ENCODE measurements around the gene JMJD1C. TPM values are rescaled to one million over a fixed set of nuclear protein-coding genes. Genes with fewer than 3 reads are reported as not detected.

Gene JMJD1C
- total RNA-seq, 2 experiments from 2014 or later = 54.1 to 56.6 TPM

DNA sequence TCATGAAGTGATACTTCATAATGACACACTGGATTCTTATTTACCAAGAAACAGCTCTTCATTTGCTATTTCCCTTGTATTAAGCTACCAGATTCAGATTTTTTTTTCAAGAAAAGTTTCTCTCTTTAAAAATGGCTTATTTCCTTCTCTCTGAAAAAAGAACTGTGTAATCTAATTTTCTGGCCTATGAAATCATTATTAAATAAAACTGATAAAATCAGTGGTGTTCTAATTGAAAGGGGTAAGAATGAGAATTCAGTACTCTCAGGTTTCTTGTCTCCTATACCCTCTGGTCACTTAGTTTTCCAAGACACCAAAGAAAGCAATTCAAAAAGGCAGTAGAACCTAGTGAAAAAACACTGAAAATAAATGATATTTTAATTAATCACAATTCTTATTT is 10.3 kb downstream of the JMJD1C start:
- Mint-ChIP-seq H3K9me3 (no peaks in the 10 kb centered on the region), H3K27ac (no peak overlapping the region), H3K27me3 (ENCODE audit: low read depth) (no peaks in the 10 kb centered on the region), H3K4me1 (ENCODE audit: low read depth) (peaks cover 13% of the 10 kb centered on the region), H3K4me3 (no peak overlapping the region), H3K36me3 (ENCODE audit: low read depth) (peaks cover 5% of the 10 kb centered on the region)
- intact Hi-C loops (cut with micrococcal nuclease) = no loop called here
- CTCF ChIA-PET = no interaction called here
- no peak for DNase-seq

DNA sequence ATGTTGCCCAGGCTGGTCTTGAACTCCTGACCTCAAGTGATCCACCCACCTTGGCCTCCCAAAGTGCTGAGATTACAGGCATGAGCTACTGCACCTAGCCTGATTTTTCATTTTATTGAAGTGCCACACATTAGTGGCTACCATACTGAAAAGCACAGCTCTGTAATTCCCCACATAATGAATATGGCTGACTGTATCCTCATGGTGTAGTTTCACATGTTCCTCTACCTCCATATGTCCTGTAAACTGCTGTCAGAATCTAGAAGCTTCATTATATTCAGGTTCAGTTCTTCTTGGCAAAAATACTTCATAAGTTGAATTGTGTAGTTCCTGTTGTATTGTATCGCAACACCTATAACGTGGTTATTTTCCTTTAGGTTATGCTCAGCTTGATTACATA is 11.1 kb downstream of the JMJD1C start:
- no peak overlapping the region for H3K4me3 Mint-ChIP-seq
- peaks cover 14% of the 10 kb centered on the region for H3K4me1 Mint-ChIP-seq (ENCODE audit: low read depth)
- H3K9me3 Mint-ChIP-seq = no peaks in the 10 kb centered on the region
- CTCF ChIA-PET = interaction anchor here (1.7 kb wide), 1 partner anchor 266 kb away, joined by 4 read pairs; no protein-coding TSS in a partner anchor
- intact Hi-C loops (cut with micrococcal nuclease) = no loop called here
- no peak overlapping the region for H3K27ac Mint-ChIP-seq
- H3K27me3 Mint-ChIP-seq (ENCODE audit: low read depth) = no peaks in the 10 kb centered on the region
- H3K36me3 Mint-ChIP-seq (ENCODE audit: low read depth) = peaks cover 6% of the 10 kb centered on the region
- DNase-seq = no peak

DNA sequence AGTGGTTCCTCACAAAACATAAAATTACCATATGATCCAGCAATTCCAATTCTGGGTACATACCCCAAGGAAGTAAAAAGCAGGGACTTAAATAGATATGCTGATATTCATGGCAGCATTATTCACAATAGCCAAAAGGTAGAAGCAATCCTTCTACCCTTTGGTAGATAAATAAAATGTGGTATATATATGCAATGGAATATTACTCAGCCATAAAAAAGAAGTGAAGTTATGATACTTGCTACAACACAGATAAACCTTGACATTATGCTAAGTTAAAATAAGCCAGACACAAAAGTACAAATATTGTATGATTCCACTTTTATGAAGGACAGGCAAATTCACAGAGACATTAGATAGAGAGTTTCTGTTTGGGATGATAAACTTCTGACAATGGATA is 13.3 kb downstream of the JMJD1C start:
- Mint-ChIP-seq H3K4me3 (no peak overlapping the region), H3K27ac (no peak overlapping the region), H3K36me3 (ENCODE audit: low read depth) (peaks cover 6% of the 10 kb centered on the region), H3K4me1 (ENCODE audit: low read depth) (peaks cover 14% of the 10 kb centered on the region), H3K9me3 (no peaks in the 10 kb centered on the region), H3K27me3 (ENCODE audit: low read depth) (no peaks in the 10 kb centered on the region)
- intact Hi-C loops (cut with micrococcal nuclease) = no loop called here
- DNase-seq = no peak
- CTCF ChIA-PET = no interaction called here

DNA sequence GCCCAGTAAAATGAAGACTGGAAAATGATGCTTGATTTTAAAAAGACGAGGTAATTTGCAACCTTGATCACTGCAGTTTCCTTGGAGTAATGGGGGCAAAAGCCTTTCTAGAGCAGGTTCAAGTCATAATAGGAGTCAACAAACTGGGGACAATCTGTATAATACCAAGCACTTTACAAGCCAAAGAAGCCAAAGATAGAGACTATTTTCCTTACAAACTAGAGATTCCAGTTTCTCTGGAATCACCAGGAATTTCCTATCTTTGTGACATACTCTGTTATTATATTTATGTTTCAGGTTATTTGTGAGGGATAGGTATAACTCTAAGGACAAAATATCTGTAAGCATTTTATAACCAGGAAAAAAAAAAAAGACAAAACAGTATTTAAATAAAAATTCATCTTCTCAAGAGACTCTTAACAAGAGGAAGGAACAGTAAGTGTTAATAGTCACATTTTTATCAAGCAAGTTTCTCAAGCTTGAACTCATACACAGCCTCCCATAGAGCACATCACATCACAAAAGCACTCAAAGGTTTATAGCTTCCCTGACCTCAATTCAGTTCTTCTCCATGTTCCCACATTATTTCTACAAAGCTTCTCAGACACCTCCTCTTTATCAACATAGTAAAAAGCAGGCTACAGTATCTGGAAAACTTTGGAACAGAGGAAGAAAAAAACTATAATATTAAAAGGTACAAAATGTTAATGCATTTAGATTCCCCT is 18.9 kb downstream of the JMJD1C start:
- Mint-ChIP-seq H3K36me3 (ENCODE audit: low read depth) (peaks cover 2% of the 10 kb centered on the region), H3K9me3 (no peaks in the 10 kb centered on the region), H3K4me3 (no peak overlapping the region), H3K27me3 (ENCODE audit: low read depth) (no peaks in the 10 kb centered on the region), H3K4me1 (ENCODE audit: low read depth) (peaks cover 21% of the 10 kb centered on the region), H3K27ac (no peak overlapping the region)
- no peak for DNase-seq
- CTCF ChIA-PET = no interaction called here
- intact Hi-C loops (cut with micrococcal nuclease) = no loop called here

DNA sequence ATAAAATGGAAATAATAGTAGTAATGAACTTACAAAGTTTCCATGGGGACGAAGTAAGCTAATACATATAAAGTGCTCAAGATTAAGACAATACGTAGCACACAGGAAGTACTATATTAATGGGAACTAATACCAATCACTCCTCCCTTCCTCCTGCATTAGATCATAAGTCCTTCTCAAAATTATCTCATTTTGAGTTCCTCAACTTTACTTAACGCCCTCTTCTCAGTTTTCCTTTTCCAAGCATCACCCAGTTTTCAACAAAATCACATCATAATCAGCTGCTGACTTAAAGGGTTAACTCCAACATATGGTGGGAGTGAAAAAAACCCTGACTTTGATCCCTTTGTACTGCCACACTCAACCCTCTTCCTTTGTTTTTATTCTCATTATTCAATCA is 24.4 kb downstream of the JMJD1C start:
- CTCF ChIA-PET = no interaction called here
- DNase-seq = no peak
- Mint-ChIP-seq H3K4me3 (no peak overlapping the region), H3K9me3 (no peaks in the 10 kb centered on the region), H3K27ac (no peak overlapping the region), H3K4me1 (ENCODE audit: low read depth) (peaks cover 25% of the 10 kb centered on the region), H3K27me3 (ENCODE audit: low read depth) (no peaks in the 10 kb centered on the region), H3K36me3 (ENCODE audit: low read depth) (no peaks in the 10 kb centered on the region)
- intact Hi-C loops (cut with micrococcal nuclease) = no loop called here

DNA sequence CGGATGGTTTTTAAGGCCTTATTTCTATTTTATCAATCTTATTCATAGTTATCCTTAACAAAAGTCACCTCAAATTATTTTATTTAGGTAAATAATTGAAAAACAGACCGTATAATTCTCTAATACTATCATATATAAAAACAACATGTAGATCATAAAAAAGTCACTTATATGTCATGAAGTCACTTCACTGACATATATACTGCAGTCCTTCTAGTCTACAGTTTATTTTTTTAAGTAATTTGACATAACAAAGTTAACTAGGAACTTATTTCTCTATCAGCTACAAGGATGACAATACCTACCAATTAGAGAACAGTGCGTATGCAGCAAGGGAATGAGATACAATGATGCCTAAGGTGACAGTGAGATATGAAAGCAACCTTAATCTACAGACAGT is 26.2 kb downstream of the JMJD1C start:
- Mint-ChIP-seq H3K36me3 (ENCODE audit: low read depth) (no peaks in the 10 kb centered on the region), H3K4me3 (no peak overlapping the region), H3K27me3 (ENCODE audit: low read depth) (no peaks in the 10 kb centered on the region), H3K4me1 (ENCODE audit: low read depth) (peaks cover 26% of the 10 kb centered on the region), H3K9me3 (no peaks in the 10 kb centered on the region), H3K27ac (no peak overlapping the region)
- intact Hi-C loops (cut with micrococcal nuclease) = no loop called here
- CTCF ChIA-PET = interaction anchor here (1.0 kb wide), 1 partner anchor 82 kb away, joined by 3 read pairs; no protein-coding TSS in a partner anchor
- no peak for DNase-seq

DNA sequence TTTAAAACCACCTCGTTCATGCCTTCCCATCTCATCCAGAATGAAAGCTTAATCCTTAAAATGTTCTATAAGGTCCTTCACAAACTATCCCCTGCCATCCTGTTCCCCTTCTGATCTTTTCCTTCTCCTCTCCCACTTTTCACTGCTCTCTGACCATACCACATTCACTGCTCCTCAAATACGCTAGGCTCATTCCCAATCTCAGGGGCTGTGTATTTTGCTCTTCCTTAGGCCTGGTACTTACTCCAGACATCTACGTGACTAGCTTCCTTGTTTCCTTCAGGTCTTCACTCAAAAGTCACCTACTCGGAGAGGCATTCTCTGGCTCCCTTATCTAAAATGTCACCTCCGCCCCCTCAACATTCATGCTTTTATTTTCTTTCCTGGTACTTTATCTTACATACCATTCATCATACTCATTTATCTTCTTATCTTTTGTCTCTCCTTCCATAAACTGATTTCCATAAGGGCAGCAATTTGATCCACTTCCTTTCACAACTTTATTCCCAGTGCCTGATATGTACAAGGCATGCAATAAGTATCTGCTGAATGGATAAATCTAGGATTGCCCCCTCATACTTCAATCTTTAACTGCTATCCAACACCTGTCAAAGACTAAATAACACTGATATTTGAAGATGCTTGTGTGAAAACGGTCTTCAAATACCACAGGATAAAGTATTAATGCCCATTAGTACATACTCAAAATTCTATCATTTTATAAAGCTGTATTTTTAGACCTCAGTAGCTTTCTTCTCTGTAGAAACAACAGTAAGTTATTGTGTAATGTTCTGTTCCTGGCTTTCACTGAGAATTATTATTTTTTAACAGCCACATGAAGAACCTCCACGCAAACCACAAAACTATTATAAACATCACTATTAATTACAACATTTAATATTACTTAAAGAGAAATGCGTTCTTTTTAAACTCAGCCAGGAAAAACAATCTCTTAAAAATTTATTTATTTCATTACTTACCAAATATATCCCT is 27.0 kb downstream of the JMJD1C start:
- H3K4me1 Mint-ChIP-seq (ENCODE audit: low read depth) = peaks cover 26% of the 10 kb centered on the region
- CTCF ChIA-PET = interaction anchor here (0.7 to 1.0 kb wide), 2 partner anchors 38 to 83 kb away, joined by 3 read pairs; no protein-coding TSS in a partner anchor
- H3K4me3 Mint-ChIP-seq = no peak overlapping the region
- DNase-seq = no peak
- H3K36me3 Mint-ChIP-seq (ENCODE audit: low read depth) = no peaks in the 10 kb centered on the region
- H3K27ac Mint-ChIP-seq = no peak overlapping the region
- H3K9me3 Mint-ChIP-seq = no peaks in the 10 kb centered on the region
- no peaks in the 10 kb centered on the region for H3K27me3 Mint-ChIP-seq (ENCODE audit: low read depth)
- intact Hi-C loops (cut with micrococcal nuclease) = no loop called here

DNA sequence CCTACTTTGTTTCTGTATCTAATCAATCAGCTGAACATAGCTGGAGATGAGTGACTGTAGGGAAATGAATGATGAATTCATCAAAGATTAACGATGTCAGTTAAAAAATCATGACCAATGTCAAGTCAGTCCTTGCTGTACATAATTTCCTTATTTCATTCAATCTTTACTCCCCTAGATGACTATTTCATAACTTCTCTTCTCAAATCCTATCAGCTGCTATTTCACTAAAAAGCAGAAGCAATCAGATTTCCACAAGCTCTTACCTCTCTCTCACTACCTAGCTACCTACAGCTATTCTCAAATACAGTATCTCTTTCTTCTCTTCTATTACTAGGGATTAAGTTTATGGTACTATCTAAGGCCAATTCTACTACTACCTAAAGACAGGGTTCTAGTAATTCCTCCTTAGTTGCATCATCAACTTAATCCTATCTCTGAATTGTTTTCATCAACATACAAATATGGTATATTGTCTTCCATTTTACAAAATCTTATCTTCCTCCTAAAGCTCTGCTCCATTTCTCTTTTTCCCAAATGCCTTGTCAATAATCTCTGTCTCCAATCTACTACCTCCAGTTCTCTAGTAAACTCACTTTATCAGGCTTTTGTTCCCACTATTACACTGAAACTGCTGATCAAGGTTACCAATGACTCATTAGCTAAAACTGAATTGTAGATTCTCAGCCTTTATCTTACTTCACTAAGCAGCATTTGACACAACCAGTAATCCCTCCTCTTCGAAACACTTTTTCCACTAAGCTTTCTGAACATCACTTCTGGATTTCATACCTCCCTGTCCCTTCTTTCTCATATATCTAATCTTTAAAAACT is 28.4 kb downstream of the JMJD1C start:
- H3K4me1 Mint-ChIP-seq (ENCODE audit: low read depth) = peaks cover 22% of the 10 kb centered on the region
- peaks cover 1% of the 10 kb centered on the region for H3K9me3 Mint-ChIP-seq
- peaks cover 2% of the 10 kb centered on the region for H3K36me3 Mint-ChIP-seq (ENCODE audit: low read depth)
- no peaks in the 10 kb centered on the region for H3K27me3 Mint-ChIP-seq (ENCODE audit: low read depth)
- intact Hi-C loops (cut with micrococcal nuclease) = loop anchor here (1.0 kb wide), 1 partner anchor 168 kb away; no protein-coding TSS in a partner anchor
- CTCF ChIA-PET = interaction anchor here (0.5 kb wide), 1 partner anchor 30 kb away, joined by 3 read pairs; no protein-coding TSS in a partner anchor
- no peak overlapping the region for H3K4me3 Mint-ChIP-seq
- no peak for DNase-seq
- no peak overlapping the region for H3K27ac Mint-ChIP-seq

DNA sequence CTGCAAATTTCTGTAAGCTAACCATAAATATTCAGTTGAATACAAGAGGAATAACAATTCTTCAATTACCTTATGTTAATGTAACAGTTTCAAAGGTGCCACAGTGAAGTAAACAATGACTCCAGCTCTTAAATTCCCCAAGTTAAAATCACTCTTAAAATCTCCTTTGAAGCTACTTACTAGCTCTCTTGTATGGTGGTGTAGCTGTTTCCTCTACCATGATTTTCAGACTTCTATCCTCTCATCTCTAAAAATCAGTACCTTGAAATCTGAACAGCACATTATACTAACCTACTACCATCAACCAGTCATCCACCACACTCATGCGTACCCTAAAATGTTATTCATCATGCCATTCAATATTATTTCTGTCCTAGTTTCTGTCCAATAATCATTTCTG is 29.6 kb downstream of the JMJD1C start:
- intact Hi-C loops (cut with micrococcal nuclease) = loop anchor here (1.0 kb wide), 1 partner anchor 14 kb away; no protein-coding TSS in a partner anchor
- peaks cover 3% of the 10 kb centered on the region for H3K9me3 Mint-ChIP-seq
- no peak for DNase-seq
- no peak overlapping the region for H3K27ac Mint-ChIP-seq
- H3K36me3 Mint-ChIP-seq (ENCODE audit: low read depth) = peaks cover 11% of the 10 kb centered on the region
- CTCF ChIA-PET = interaction anchor here (0.6 kb wide), 1 partner anchor 10 kb away, joined by 3 read pairs; no protein-coding TSS in a partner anchor
- no peak overlapping the region for H3K4me3 Mint-ChIP-seq
- peaks cover 21% of the 10 kb centered on the region for H3K4me1 Mint-ChIP-seq (ENCODE audit: low read depth)
- H3K27me3 Mint-ChIP-seq (ENCODE audit: low read depth) = no peaks in the 10 kb centered on the region

DNA sequence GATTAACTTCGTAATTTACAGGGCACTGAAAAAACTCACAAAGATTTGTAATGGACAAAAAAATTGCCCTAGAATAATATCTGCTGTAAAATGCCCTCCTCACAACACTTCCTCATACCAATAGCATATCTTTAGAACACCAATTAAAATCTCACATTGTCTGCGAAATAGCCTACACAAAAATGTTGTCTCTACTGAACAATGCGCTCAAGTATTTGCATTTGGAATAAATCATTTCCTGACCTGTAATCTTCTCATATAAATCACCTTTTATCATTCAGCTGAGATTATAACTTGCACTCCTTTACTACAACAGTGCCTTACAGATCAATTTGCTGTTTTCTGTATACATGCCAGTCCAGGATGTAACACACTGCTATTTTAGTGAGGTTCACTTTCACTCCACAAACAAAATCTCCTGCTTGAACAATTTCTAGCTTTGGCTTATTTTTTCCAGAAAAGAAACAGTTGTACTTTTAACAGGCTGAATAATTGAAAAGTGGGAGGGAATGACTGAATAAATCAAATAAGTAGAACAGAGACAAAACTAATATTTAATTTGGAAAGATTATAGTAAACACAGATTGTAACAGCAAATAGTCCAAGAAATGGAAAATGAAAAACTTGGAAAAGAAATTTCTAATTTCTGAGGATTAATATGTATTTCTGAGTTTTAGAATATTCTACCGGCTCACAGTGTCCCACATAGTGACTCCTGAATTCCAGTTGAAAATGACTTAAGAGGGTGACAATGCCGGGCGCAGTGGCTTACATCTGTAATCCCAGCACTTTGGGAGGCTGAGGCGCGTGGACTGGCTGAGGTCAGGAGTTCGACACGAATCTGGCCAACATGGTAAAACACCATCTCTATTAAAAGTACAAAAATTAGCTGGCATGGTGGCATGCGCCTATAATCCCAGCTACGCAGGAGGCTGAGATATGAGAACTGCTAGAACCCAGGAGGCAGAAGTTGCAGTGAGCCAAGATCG is 30.6 kb downstream of the JMJD1C start:
- H3K9me3 Mint-ChIP-seq = peaks cover 3% of the 10 kb centered on the region
- H3K27ac Mint-ChIP-seq = no peak overlapping the region
- H3K36me3 Mint-ChIP-seq (ENCODE audit: low read depth) = peaks cover 13% of the 10 kb centered on the region
- H3K4me3 Mint-ChIP-seq = no peak overlapping the region
- intact Hi-C loops (cut with micrococcal nuclease) = loop anchor here (1.0 kb wide), 1 partner anchor 19 kb away; no protein-coding TSS in a partner anchor
- H3K27me3 Mint-ChIP-seq (ENCODE audit: low read depth) = no peaks in the 10 kb centered on the region
- no peak for DNase-seq
- H3K4me1 Mint-ChIP-seq (ENCODE audit: low read depth) = peaks cover 22% of the 10 kb centered on the region
- CTCF ChIA-PET = interaction anchor here (0.6 to 0.7 kb wide), 2 partner anchors 206 to 327 kb away, joined by 3 to 4 read pairs; no protein-coding TSS in a partner anchor
